ENCODE results near the gene NCR2.

NCR2 gene

GRCh38 chr6:41377071-41377470 lies 41.7 kb downstream of the NCR2 start:
- no peak overlapping the region for H3K27ac ChIP-seq (ENCODE audit: low read length)
- H3K9ac ChIP-seq (ENCODE audit: low read length) = no peak overlapping the region
- H3K9me3 ChIP-seq (ENCODE audit: control insufficient read depth, low read depth, low read length) = no peaks in the 10 kb centered on the region
- H3K36me3 ChIP-seq (ENCODE audit: control insufficient read depth, low read depth, low read length) = no peaks in the 10 kb centered on the region
- peaks cover 97% of the 10 kb centered on the region for H3K27me3 ChIP-seq (ENCODE audit: control insufficient read depth, insufficient read depth, low read length)
- peaks cover 34% of the 10 kb centered on the region for H3K4me1 ChIP-seq (ENCODE audit: control insufficient read depth, low read depth, low read length)
- no peak overlapping the region for H3K4me3 ChIP-seq (ENCODE audit: low read length)

- peaks cover 91% of the 10 kb centered on the region for H3K27me3 ChIP-seq (ENCODE audit: control insufficient read depth, insufficient read depth, low read length)
- H3K27ac ChIP-seq (ENCODE audit: low read length) = no peak overlapping the region
- H3K9me3 ChIP-seq (ENCODE audit: control insufficient read depth, low read depth, low read length) = no peaks in the 10 kb centered on the region
- no peaks in the 10 kb centered on the region for H3K36me3 ChIP-seq (ENCODE audit: control insufficient read depth, low read depth, low read length)
- no peak overlapping the region for H3K4me3 ChIP-seq (ENCODE audit: low read length)
- peaks cover 19% of the 10 kb centered on the region for H3K4me1 ChIP-seq (ENCODE audit: control insufficient read depth, low read depth, low read length)
- H3K9ac ChIP-seq (ENCODE audit: low read length) = no peak overlapping the region
Measured at GRCh38 chr6:41379306-41379705, 43.9 kb downstream of the NCR2 start.

- Histone ChIP-seq H3K9me3 (ENCODE audit: control insufficient read depth, low read depth, low read length) (peaks cover 3% of the 10 kb centered on the region), H3K27ac (ENCODE audit: low read length) (no peak overlapping the region), H3K9ac (ENCODE audit: low read length) (no peak overlapping the region), H3K4me1 (ENCODE audit: control insufficient read depth, low read depth, low read length) (no peaks in the 10 kb centered on the region), H3K4me3 (ENCODE audit: low read length) (no peak overlapping the region), H3K36me3 (ENCODE audit: control insufficient read depth, low read depth, low read length) (no peaks in the 10 kb centered on the region), H3K27me3 (ENCODE audit: control insufficient read depth, insufficient read depth, low read length) (peaks cover 72% of the 10 kb centered on the region)
Measured at GRCh38 chr6:41386594-41386993, 51.2 kb downstream of the NCR2 start.

GRCh38 chr6:41392246-41392645 lies 56.8 kb downstream of the NCR2 start:
- H3K27me3 ChIP-seq (ENCODE audit: control insufficient read depth, insufficient read depth, low read length) = peaks cover 41% of the 10 kb centered on the region
- no peak overlapping the region for H3K27ac ChIP-seq (ENCODE audit: low read length)
- no peak overlapping the region for H3K4me3 ChIP-seq (ENCODE audit: low read length)
- no peaks in the 10 kb centered on the region for H3K4me1 ChIP-seq (ENCODE audit: control insufficient read depth, low read depth, low read length)
- H3K9me3 ChIP-seq (ENCODE audit: control insufficient read depth, low read depth, low read length) = peaks cover 6% of the 10 kb centered on the region
- no peak overlapping the region for H3K9ac ChIP-seq (ENCODE audit: low read length)
- no peaks in the 10 kb centered on the region for H3K36me3 ChIP-seq (ENCODE audit: control insufficient read depth, low read depth, low read length)

- H3K9ac ChIP-seq (ENCODE audit: low read length) = no peak overlapping the region
- H3K27me3 ChIP-seq (ENCODE audit: control insufficient read depth, insufficient read depth, low read length) = peaks cover 32% of the 10 kb centered on the region
- H3K9me3 ChIP-seq (ENCODE audit: control insufficient read depth, low read depth, low read length) = peaks cover 4% of the 10 kb centered on the region
- no peaks in the 10 kb centered on the region for H3K36me3 ChIP-seq (ENCODE audit: control insufficient read depth, low read depth, low read length)
- no peak overlapping the region for H3K27ac ChIP-seq (ENCODE audit: low read length)
- H3K4me1 ChIP-seq (ENCODE audit: control insufficient read depth, low read depth, low read length) = no peaks in the 10 kb centered on the region
- no peak overlapping the region for H3K4me3 ChIP-seq (ENCODE audit: low read length)
Measured at GRCh38 chr6:41396335-41396734, 60.9 kb downstream of the NCR2 start.

- no peak overlapping the region for H3K27ac ChIP-seq (ENCODE audit: low read length)
- H3K36me3 ChIP-seq (ENCODE audit: control insufficient read depth, low read depth, low read length) = no peaks in the 10 kb centered on the region
- H3K27me3 ChIP-seq (ENCODE audit: control insufficient read depth, insufficient read depth, low read length) = peaks cover 50% of the 10 kb centered on the region
- peaks cover 2% of the 10 kb centered on the region for H3K9me3 ChIP-seq (ENCODE audit: control insufficient read depth, low read depth, low read length)
- H3K9ac ChIP-seq (ENCODE audit: low read length) = no peak overlapping the region
- H3K4me3 ChIP-seq (ENCODE audit: low read length) = no peak overlapping the region
- no peaks in the 10 kb centered on the region for H3K4me1 ChIP-seq (ENCODE audit: control insufficient read depth, low read depth, low read length)
Measured at GRCh38 chr6:41399424-41399823, 64.0 kb downstream of the NCR2 start.

Measured in iPS-18a (cell line).